ENCODE results near the gene IL17D. TPM values are rescaled to one million over a fixed set of nuclear protein-coding genes. Genes with fewer than 3 reads are reported as not detected.

Gene IL17D
- total RNA-seq, 2 experiments from 2014 or later = 0.49 to 0.54 TPM

- Mint-ChIP-seq H3K4me1 (ENCODE audit: low read depth) (no peaks in the 10 kb centered on the region), H3K27me3 (no peaks in the 10 kb centered on the region), H3K36me3 (ENCODE audit: low read depth) (no peaks in the 10 kb centered on the region), H3K9me3 (no peaks in the 10 kb centered on the region), H3K27ac (no peak overlapping the region), H3K4me3 (no peak overlapping the region)
- DNase-seq (no peak), ATAC-seq (no peak)
- CTCF ChIA-PET = no interaction called here
- no peak for TF ChIP-seq CTCF (IDR thresholded peaks at IDR 0.05)
- POLR2A ChIA-PET = interaction anchor here (1.0 kb wide), 1 partner anchor 23 kb away, joined by 3 read pairs; no protein-coding TSS in a partner anchor
- intact Hi-C loops (cut with micrococcal nuclease) = no loop called here
Measured at GRCh38 chr13:20666948-20667347, 36.6 kb upstream of the IL17D start.

- no peaks in the 10 kb centered on the region for H3K27me3 Mint-ChIP-seq
- no peak overlapping the region for H3K27ac Mint-ChIP-seq
- no peaks in the 10 kb centered on the region for H3K9me3 Mint-ChIP-seq
- ChIA-PET POLR2A (interaction anchor here (1.0 kb wide), 1 partner anchor 24 kb away, joined by 3 read pairs; no protein-coding TSS in a partner anchor), CTCF (interaction anchor here (0.7 to 0.8 kb wide), 3 partner anchors 9 to 176 kb away, joined by 3 to 5 read pairs (median 3); no protein-coding TSS in a partner anchor)
- no peak overlapping the region for H3K4me3 Mint-ChIP-seq
- ATAC-seq = peak; percentile 55
- H3K4me1 Mint-ChIP-seq (ENCODE audit: low read depth) = no peaks in the 10 kb centered on the region
- no peak for DNase-seq
- H3K36me3 Mint-ChIP-seq (ENCODE audit: low read depth) = no peaks in the 10 kb centered on the region
- TF ChIP-seq CTCF (IDR thresholded peaks at IDR 0.05) = no peak
- intact Hi-C loops (cut with micrococcal nuclease) = no loop called here
Measured at GRCh38 chr13:20667857-20668437, 35.6 kb upstream of the IL17D start.

GRCh38 chr13:20669162-20669561 lies 34.3 kb upstream of the IL17D start:
- no peaks in the 10 kb centered on the region for H3K4me1 Mint-ChIP-seq (ENCODE audit: low read depth)
- H3K27me3 Mint-ChIP-seq = no peaks in the 10 kb centered on the region
- ChIA-PET POLR2A (no interaction called here), CTCF (no interaction called here)
- H3K27ac Mint-ChIP-seq = no peak overlapping the region
- no peaks in the 10 kb centered on the region for H3K36me3 Mint-ChIP-seq (ENCODE audit: low read depth)
- no peak overlapping the region for H3K4me3 Mint-ChIP-seq
- intact Hi-C loops (cut with micrococcal nuclease) = no loop called here
- TF ChIP-seq CTCF (IDR thresholded peaks at IDR 0.05) = no peak
- DNase-seq (no peak), ATAC-seq (no peak)
- H3K9me3 Mint-ChIP-seq = no peaks in the 10 kb centered on the region

GRCh38 chr13:20671789-20672188 lies 31.7 kb upstream of the IL17D start:
- H3K9me3 Mint-ChIP-seq = no peaks in the 10 kb centered on the region
- no peaks in the 10 kb centered on the region for H3K36me3 Mint-ChIP-seq (ENCODE audit: low read depth)
- no peaks in the 10 kb centered on the region for H3K27me3 Mint-ChIP-seq
- no peak for TF ChIP-seq CTCF (IDR thresholded peaks at IDR 0.05)
- intact Hi-C loops (cut with micrococcal nuclease) = no loop called here
- H3K4me1 Mint-ChIP-seq (ENCODE audit: low read depth) = no peaks in the 10 kb centered on the region
- no peak overlapping the region for H3K27ac Mint-ChIP-seq
- CTCF ChIA-PET = interaction anchor here (0.7 to 0.9 kb wide), 2 partner anchors 138 to 178 kb away, joined by 3 to 4 read pairs; no protein-coding TSS in a partner anchor
- POLR2A ChIA-PET = interaction anchor here (0.8 kb wide), 1 partner anchor 12 kb away, joined by 3 read pairs; no protein-coding TSS in a partner anchor
- DNase-seq (no peak), ATAC-seq (no peak)
- no peak overlapping the region for H3K4me3 Mint-ChIP-seq

- CTCF ChIA-PET = interaction anchor here (0.7 to 1.4 kb wide), 2 partner anchors 10 to 137 kb away, joined by 3 to 4 read pairs; no protein-coding TSS in a partner anchor
- no peaks in the 10 kb centered on the region for H3K4me1 Mint-ChIP-seq (ENCODE audit: low read depth)
- ATAC-seq (no peak), DNase-seq (no peak)
- H3K36me3 Mint-ChIP-seq (ENCODE audit: low read depth) = no peaks in the 10 kb centered on the region
- no peaks in the 10 kb centered on the region for H3K27me3 Mint-ChIP-seq
- no peaks in the 10 kb centered on the region for H3K9me3 Mint-ChIP-seq
- POLR2A ChIA-PET = no interaction called here
- H3K4me3 Mint-ChIP-seq = no peak overlapping the region
- intact Hi-C loops (cut with micrococcal nuclease) = no loop called here
- H3K27ac Mint-ChIP-seq = no peak overlapping the region
- TF ChIP-seq CTCF (IDR thresholded peaks at IDR 0.05) = no peak
Measured at GRCh38 chr13:20672772-20673171, 30.7 kb upstream of the IL17D start.

Data from activated CD8-positive, alpha-beta T cell treated with anti-CD3 and anti-CD28 coated beads for 36 hours (primary cell).